OCI-LY1 (cell line): ENCODE measurements around the gene RMC1.

ENCODE experiments used
- CTCF ChIP-seq: fragments of 200-600 bp; sonication (generic), shearing (Covaris generic); IDR thresholded peaks from 2 replicates; pipeline ENCODE4 v1.5.1; 2017; ENCODE audit warnings: mild to moderate bottlenecking, antibody characterized with exemption, low read length, moderate library complexity, mixed read lengths
- EZH2 ChIP-seq: fragments of 200-600 bp; sonication (generic), shearing (Covaris generic); IDR thresholded peaks from 2 replicates; pipeline ENCODE4 v1.8.0; 2017; ENCODE audit warnings: borderline replicate concordance, mixed run types, mild to moderate bottlenecking, antibody characterized with exemption, low read length, moderate library complexity, mixed read lengths

- TF ChIP-seq CTCF (no peak), EZH2 (no peak)
These were observed 65.2 kb downstream of the RMC1 start for GRCh38 chr18:23568281-23569138.
